Skin epidermis (tissue), 12 donors: ENCODE data around the gene PDS5B.

Experiments used
- H3K27ac ChIP-seq, 21 experiments: fragments of 200-600 bp; sonication (generic) in 11 of 21; one replicate each; pipeline ENCODE4 v1.5.0; 2020; ENCODE audit warnings: mild to moderate bottlenecking in 3 of 21, inconsistent platforms in 2 of 21, moderate library complexity in 2 of 21
- H3K4me3 ChIP-seq, 7 experiments: fragments of 200-600 bp; sonication (generic) in 2 of 7; one replicate each; pipeline ENCODE4 v1.5.0; 2020; ENCODE audit warnings: inconsistent platforms in 2 of 7, mild to moderate bottlenecking in 2 of 7, moderate library complexity in 1 of 7

The PDS5B gene

DNA sequence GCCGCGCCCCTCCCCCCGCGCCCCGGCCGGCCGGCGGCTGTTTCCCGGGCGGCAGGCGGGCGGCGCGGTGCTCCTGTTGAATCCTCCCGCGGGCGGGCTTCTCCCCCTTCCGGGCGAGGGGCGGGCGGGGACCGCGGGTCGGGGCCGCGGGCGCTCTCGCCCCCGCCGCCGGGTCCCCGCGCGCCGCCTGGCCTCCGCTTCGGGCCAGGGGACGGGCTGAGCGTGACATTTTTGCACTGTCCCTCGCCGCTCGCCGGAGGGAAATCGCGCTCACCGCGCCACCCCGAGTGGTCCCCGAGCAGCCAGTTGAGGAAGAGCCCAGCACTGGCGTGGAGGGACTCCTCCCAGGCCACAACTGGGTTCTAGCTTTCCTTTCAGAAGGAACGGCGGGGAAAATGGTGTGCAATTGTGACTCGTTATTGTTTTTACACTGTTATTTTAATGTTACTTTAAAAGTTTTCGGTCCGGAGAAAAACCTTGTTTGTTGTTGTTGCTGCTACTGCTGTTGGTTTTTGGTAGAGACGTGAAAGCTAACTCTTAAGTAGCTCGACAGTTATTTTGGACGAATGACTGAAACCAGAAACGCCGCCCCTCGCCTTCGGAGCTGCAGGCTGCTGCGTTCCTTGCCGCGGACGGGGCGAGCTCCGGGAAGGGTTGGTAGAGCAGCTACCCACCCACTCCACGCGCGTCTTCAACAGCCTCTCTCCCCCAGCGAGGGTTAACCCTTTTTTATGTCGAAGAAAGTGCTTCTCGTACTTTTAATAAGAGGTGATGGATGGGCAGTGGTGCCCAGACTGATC lies 959 bp downstream of the PDS5B start:
- peak overlapping the region; percentile 60 to 81 (median 69) for H3K4me3 ChIP-seq

DNA sequence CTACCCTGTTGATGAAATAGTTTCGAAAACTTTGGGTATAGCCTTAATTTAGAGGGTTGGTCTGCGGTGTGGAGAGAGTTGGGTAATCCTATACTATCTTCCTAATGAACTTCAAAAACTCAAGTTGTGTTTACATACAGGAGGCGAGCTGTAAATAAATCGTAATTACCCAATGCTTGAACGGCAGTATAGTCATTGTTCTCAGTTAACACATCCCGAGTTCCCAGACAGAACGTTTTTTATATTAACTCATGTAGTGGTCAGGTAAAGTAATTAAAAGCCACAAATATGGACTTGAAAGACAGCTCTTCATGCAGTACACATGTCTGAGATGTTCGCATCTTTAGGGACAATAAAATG lies 1.5 kb downstream of the PDS5B start:
- Histone ChIP-seq H3K27ac (peak overlapping the region in 20 of 21 experiments; percentile 56 to 92 (median 82)), H3K4me3 (peak overlapping the region; percentile 60 to 81 (median 69))

More for the DNA sequence above, 959 bp downstream of the PDS5B start:
- H3K27ac ChIP-seq, result peak overlapping the region; percentile 18 to 92 (median 82)

DNA sequence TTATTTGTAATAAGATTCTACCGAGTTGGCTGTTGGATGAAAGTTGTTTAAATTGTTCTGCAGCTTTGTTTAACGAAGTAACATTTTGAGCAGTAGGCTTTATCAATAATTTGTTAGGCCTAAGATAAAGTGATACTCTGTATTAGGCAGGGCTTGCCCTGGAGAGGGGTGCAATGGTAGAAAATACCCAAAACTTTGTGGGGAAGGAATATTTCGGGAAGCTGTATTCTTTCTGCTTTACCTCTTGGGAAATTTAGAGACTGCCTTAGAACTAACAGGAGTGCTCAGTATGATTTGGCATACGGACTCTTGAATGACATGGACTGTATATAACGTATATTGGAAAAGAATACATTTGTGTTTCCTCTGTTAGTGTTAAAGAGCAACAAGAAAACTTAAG lies 2.5 kb downstream of the PDS5B start:
- no peak overlapping the region for H3K4me3 ChIP-seq

DNA sequence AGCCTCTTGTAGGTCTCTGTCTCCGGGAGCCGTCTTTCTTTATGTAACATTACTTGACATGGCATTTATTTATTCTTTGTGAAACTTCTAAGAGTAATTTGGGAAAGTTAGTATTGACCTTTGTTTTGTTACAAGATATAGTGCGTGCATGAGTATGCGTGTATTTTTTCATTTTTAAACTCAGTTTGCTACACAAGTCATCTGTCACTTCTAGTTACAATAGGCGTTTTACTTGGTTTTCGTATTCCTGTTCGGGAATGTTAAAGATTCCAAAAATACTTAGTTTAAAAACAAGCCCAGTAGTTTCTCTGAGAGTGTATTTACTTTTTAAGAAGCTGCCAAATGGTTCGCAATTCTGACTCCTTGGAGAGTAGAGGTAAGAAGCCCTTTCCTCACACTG lies 3.2 kb downstream of the PDS5B start:
- H3K4me3 ChIP-seq, result no peak overlapping the region
- H3K27ac ChIP-seq, result peak overlapping the region in 2 of 21 experiments; percentile 13 to 89

More for the DNA sequence above, 2.5 kb downstream of the PDS5B start:
- peak overlapping the region in 7 of 21 experiments; percentile 7 to 89 (median 82) for H3K27ac ChIP-seq

DNA sequence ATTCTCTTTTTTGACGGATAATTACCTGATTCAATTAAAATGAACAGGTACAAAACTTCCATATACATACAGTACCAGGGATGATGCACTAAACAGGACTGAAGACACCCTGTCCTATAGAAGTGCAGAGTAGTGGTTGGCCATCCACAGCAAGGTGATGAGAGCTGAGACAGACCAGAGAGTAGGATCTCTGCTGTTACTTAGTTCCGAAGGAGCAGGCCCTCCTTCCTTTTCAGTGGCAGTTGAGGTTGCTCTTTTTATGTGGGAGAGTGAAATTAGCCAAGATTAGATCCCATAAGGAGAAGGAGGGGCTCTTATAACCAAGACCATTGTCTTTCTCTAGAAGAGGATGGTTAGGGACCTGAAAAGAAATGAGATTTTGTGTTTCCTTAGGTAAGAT lies 4.0 kb downstream of the PDS5B start:
- H3K27ac ChIP-seq, result peak overlapping the region in 1 of 21 experiments; percentile 89
- H3K4me3 ChIP-seq, result no peak overlapping the region

DNA sequence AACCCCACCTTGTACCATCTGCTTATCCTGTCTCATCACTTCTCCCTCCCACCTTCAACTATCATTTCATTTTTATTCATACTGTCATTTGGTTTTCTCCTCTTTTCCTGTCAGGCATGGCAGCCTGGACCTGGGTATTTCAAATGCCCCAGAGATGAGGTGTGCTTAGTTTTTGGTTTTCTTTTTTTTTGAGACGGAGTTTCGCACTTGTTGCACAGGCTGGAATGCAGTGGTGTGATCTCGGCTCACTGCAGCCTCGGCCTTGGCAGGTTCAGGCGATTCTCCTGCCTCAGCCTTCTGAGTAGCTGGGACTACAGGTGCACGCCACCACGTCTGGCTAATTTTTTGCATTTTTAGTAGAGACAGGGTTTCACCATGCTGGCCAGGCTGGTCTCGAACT lies 5.8 kb downstream of the PDS5B start:
- Histone ChIP-seq H3K27ac (no peak overlapping the region), H3K4me3 (no peak overlapping the region)

DNA sequence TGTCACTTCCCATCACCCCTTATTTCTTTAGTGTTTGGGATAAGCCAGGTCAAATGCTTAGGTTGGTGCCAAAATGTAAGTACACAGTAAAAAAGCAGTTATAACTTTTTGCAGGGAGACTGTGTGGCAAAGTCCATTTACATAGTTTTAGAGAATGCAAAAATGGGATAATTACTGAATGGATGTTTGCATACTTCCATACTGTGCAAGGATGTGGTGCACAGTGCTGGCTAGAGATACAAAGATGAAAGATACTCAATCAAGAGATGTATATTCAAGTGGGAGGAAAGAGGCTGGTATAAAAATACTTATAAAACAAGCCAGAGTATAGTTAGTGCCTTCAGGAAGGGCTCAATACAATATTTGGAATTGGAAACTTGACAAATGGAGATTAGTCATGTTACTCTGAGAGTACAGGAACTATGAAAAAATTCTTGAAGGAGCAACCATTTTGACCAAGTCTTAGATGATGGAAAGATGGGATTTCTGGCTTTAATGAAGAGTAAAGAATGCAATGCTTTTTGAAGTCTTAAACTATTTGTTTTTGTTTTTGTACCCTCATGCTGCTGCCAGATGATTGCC lies 8.0 kb downstream of the PDS5B start:
- H3K4me3 ChIP-seq, result no peak overlapping the region
- H3K27ac ChIP-seq, result no peak overlapping the region

DNA sequence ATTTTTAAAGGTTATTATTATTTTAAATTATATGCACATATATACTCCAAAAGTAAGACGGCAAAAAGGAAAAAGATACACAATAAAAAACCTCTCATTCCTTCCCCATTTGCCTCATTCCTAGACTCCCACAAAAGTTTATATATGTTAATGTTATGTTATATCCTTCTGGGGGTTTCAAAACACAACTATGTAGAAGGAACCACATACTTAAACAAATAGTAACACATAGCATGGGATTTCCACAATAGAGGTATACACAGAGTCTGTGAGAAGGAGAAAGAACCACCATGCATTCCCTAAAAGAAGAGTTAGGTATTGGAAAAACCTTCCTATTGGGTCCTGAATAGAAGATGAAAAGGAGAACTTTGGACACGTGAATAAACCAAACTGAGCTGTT lies 9.1 kb downstream of the PDS5B start:
- H3K27ac ChIP-seq, result no peak overlapping the region
- no peak overlapping the region for H3K4me3 ChIP-seq

DNA sequence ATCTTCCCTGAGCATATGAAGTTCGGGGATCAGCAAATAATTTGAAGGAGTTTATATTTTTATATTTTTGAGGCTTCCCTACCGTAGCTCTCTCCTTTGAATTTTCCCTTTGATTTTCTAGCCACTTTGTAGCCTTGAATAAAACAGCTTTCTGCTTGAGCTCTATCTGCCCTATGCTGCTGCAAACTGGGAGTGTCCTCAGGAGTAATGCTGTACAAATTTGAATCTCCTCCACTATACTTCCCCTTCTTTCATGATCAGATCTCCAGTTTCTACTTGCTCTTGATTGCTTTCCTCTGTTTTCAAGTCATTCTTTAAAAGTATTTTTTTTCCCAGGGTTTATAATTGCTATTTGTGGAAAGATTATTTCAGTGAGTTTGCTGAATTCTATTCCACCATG lies 14.6 kb downstream of the PDS5B start:
- Histone ChIP-seq H3K27ac (no peak overlapping the region), H3K4me3 (no peak overlapping the region)

DNA sequence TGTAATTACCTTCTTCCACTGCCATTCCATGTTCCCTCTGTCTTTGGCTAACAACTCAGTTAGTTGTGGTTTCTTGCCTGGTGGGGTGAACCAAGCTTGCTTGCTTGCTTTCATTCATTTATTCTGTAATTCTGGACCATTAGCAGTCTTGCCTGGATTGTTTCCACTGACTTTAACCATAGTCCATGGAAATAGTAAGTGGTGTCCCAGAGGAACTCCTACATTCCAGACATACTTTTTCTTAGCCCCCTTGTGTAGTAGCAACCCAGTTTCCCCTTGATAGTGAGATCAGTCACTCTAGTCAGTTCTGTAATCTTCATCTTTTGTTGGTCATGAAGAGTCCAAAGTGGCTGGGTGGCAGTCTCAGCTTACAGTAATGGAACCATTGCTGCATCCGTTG lies 23.2 kb downstream of the PDS5B start:
- Histone ChIP-seq H3K27ac (no peak overlapping the region), H3K4me3 (no peak overlapping the region)

DNA sequence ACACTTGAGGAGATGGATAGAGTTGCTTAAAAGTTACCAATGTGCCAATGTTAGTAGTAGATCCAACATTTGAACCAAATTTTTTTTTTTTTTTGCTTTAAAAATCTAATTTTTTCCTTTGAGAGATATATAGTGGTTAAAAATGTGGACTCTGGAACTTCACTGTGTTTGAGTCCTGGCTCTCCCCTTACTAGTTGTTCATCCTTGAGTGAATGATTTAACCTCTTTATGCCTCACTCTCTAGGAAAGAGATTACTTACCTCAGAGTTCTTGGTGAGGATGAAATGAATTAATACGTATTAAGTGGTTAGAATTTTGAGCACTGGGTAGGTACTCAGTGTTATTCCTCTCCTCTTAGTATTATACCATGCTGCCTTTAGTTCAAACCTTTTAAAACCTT lies 24.3 kb downstream of the PDS5B start:
- H3K4me3 ChIP-seq, result no peak overlapping the region
- no peak overlapping the region for H3K27ac ChIP-seq

DNA sequence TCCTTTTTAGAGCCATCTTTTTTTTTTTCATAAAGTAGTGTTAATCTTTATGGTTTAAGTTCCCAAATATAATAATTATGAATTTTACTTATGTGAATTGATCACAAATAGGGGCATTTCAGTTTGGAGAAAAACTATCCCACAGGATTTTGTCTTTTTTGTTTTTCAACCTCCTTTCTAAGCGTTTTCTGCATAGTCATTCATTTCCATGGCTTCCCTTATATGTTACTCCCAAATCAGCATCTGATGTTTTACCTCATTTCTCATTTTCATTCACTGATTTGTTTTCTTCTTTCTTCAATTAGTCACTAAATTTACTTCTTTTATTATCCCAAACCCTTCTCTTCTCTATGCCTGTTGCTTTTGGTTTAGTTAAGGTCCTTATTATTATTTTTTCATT lies 24.7 kb downstream of the PDS5B start:
- Histone ChIP-seq H3K4me3 (no peak overlapping the region), H3K27ac (no peak overlapping the region)

DNA sequence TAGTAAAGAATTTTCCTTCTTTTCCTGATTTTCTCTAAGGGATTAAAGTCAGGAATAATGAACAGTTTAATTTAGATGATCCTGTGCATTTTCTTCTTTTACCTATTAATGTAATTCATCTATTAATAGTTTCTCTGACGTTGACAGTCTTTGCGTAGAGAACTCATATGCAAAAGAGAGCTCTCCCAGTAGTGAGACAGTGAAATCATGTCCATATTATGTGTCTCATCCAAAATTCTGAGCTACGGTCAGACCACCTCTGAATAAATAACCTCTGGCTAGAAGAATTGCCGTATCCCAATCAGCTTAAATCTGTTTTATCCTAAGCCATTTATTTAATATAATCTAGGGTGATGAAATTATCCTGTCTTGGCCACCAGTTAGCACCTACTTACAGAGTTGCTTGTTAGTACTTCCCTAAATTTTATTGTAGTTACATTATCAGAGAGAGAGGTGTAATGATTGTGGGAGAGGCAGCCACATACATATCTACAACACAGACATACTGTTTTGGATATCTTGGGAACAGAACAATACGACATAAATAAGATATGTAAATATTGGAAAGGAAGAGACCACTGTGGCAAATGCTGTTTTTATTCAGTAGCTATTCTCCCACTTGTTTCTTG lies 30.7 kb downstream of the PDS5B start:
- no peak overlapping the region for H3K27ac ChIP-seq
- no peak overlapping the region for H3K4me3 ChIP-seq

DNA sequence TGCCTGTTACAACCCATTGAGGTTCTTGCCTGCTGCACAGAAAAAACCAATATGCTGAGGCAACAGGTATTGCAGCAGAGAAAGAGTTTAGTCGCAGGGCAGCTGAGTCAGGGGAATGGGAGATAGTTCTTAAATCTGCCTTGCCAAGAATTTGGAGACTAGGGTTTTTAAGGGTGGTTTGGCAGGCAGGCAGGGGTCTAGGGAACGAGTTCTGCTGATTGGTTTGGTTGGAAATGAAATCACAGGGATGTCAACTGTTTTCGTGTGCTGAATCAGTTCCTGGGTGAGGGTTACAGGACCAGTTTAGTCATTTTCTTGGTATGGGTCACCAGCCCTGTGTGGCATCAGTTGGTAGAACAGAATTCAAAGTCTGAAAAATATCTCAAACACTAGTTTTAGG lies 36.6 kb downstream of the PDS5B start:
- Histone ChIP-seq H3K27ac (no peak overlapping the region), H3K4me3 (no peak overlapping the region)

DNA sequence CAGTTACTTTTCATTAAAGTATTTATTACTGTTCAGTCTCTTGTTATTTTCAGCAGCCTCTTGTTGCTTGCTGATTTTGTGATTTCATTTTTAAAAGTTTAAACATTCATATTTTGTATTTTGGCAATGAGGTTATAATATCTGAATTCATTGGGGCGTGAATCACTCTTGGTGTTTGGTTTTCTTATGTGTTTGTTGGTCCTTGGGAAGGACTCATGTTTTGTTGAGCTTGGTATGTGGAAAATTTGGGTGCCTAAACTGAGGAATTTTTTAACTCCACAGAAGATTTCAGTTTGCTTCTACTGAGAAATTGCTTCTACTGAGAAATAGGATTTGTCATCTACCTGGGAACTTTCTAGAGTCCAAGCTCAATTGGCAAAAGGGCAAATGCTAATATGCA lies 38.2 kb downstream of the PDS5B start:
- no peak overlapping the region for H3K4me3 ChIP-seq
- no peak overlapping the region for H3K27ac ChIP-seq

DNA sequence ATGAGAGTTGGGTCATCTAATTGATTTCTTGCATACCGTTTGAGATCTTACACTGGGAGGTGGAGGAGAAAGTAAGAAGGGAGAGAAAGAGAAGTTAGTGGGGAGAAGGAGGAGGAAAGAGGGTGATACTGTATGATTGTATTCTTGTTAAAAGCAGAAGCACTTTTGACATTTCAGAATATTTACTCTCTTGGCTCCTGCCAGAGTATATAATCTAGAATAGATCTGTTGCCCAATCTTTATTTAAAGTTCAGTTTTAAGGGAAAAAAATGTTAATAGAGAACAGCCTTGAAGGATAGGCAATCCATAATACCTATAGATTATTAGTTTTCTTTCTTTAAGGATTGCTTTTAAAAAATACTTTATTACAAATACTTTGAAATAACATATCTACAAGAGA lies 41.5 kb downstream of the PDS5B start:
- H3K4me3 ChIP-seq, result no peak overlapping the region
- no peak overlapping the region for H3K27ac ChIP-seq

DNA sequence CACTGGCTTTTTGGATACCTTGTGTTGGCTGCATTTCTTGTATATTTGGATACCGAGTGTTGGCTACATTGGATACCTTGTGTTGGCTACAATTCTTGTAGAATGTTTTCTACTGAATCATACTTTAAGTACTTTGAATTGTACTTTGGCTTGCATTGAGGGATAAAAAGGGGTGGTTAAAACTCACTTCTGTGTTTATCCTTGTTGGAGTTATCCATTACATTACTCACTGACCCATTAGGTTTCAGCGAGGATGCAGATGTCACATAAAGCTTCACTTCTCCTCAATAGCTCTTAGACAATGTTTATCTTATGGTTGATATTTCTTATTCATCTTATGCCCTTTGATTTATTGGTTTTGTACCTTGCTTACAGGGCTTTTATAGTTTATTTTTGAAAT lies 43.1 kb downstream of the PDS5B start:
- H3K4me3 ChIP-seq, result no peak overlapping the region
- no peak overlapping the region for H3K27ac ChIP-seq

DNA sequence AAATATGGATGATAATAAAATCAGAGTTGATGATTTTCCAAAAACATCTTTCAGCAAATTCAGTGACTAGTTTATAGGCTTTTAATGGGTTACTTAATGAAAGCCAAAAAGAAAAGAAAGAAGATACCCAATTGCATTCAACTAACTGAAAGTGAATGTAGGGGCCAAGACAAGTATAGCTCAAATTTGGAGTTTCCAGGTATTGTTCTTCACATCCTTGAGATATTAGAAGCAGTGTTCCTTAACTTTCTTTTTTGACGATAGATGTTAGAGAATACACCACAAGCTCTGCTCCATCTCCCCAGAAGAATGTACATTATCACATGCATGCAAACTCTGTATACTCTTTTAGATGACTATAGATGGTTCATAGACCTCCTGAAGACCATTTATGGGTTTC lies 43.6 kb downstream of the PDS5B start:
- Histone ChIP-seq H3K27ac (no peak overlapping the region), H3K4me3 (no peak overlapping the region)

DNA sequence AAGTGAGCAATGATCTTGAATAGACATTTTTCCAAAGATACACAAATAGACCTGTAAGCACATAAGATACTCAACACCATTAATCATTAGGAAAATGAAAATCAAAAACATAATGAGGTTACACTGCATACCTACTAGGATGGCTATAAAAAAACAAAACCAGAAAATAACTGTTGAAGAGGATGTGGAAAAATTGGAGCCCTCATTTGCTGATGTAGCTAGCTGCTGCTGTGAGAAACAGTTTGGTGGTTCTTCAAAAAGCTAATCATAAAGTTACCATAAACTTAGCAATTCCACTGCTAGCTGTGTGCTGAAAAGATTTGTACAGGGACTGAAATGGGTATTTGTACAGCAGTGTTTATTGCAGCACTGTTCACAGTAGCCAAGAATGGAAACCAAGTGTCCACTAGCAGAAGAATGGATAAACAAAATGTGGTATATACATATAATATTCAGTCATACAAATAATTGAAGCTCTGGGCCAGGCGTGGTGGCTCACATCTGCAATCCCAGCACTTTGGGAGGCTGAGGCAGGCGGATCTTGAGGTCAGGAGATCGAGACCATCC lies 46.2 kb downstream of the PDS5B start:
- H3K4me3 ChIP-seq, result no peak overlapping the region
- no peak overlapping the region for H3K27ac ChIP-seq

DNA sequence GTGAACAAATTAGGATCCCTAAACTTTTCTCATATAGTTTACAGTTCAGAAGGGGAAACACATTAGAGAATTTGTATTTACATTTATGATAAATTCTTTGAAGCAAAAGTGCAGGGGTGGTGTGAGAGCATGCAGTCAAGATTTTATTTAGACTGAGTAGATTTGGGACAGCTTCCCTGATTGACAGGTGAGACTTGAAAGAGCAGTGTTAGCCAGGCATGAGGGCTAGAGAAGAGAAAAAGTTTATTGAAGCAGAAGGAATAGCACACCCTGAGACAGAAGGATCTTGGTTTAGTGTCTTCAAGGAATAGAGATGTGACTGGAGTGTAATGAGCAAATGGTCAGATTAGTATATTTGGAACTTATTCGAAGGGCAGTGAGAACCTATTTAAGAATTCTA lies 50.5 kb downstream of the PDS5B start:
- H3K27ac ChIP-seq, result no peak overlapping the region

DNA sequence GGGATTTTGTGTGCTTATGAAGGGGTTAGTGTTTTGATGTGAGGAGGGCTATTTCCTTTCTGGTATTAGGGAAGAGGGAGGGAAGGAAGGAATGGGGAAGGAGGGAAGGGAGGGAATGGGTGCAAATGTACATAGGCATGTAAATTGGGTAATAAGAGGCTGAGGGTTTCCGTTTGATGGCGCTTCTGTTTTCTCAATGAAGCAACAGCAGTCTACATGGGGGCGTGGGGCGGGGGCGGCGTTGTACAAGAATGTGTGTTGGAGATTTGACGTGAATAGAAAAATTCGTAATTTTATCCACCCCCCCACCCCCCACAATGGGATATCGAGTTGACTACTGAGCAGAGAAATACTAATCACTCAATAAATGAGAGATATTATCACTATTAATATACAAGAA lies 52.5 kb downstream of the PDS5B start:
- no peak overlapping the region for H3K27ac ChIP-seq
- H3K4me3 ChIP-seq, result no peak overlapping the region

More for the DNA sequence above, 50.5 kb downstream of the PDS5B start:
- H3K4me3 ChIP-seq, result no peak overlapping the region
